ENCODE data around the gene METTL24.

The METTL24 gene

DNA sequence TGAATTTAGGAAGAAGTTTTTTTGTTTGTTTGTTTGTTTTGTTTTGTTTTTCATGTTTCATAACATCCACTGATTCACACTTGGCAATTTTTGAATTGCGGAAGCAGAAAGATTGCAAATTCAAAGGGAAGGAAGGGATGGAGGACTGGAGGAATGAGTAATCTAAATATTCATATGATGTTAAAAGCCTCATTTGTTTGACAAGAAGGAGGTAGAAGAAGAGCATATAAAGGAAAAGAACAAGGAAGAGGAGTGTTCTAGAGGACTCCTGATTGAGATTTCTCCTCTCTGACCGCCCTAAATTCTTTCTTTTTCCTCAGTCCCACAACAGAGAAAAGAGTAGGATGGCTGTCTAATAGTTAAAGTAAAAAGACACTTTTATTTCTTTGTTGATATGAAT is 88.5 kb downstream of the METTL24 start:
- Histone ChIP-seq H3F3A (ENCODE audit: low read depth) (no peaks in the 10 kb centered on the region), H3K9ac (ENCODE audit: low read depth, low read length, poor library complexity, severe bottlenecking) (no peak overlapping the region), H3K4me3 (ENCODE audit: low read length, poor library complexity, severe bottlenecking) (no peak overlapping the region), H3K79me2 (ENCODE audit: insufficient read depth, low read length) (no peaks in the 10 kb centered on the region), H4K20me1 (ENCODE audit: insufficient read depth, low read length, poor library complexity, severe bottlenecking) (no peaks in the 10 kb centered on the region), H3K36me3 (ENCODE audit: insufficient read depth, low read length) (no peaks in the 10 kb centered on the region), H3K4me1 (ENCODE audit: insufficient read depth, low read length, poor library complexity, severe bottlenecking) (no peaks in the 10 kb centered on the region), H3K27me3 (ENCODE audit: insufficient read depth, low read length, poor library complexity, severe bottlenecking) (no peaks in the 10 kb centered on the region), H3K4me2 (ENCODE audit: low read depth, low read length, poor library complexity, severe bottlenecking) (no peak overlapping the region), H2AFZ (ENCODE audit: low read length) (no peak overlapping the region), H3K9me3 (ENCODE audit: insufficient read depth, low read depth, low read length) (no peaks in the 10 kb centered on the region), H3K9me2 (replicated peaks; ENCODE audit: low read depth, low read length) (no peaks in the 10 kb centered on the region)
- TF ChIP-seq, protein P1, sequence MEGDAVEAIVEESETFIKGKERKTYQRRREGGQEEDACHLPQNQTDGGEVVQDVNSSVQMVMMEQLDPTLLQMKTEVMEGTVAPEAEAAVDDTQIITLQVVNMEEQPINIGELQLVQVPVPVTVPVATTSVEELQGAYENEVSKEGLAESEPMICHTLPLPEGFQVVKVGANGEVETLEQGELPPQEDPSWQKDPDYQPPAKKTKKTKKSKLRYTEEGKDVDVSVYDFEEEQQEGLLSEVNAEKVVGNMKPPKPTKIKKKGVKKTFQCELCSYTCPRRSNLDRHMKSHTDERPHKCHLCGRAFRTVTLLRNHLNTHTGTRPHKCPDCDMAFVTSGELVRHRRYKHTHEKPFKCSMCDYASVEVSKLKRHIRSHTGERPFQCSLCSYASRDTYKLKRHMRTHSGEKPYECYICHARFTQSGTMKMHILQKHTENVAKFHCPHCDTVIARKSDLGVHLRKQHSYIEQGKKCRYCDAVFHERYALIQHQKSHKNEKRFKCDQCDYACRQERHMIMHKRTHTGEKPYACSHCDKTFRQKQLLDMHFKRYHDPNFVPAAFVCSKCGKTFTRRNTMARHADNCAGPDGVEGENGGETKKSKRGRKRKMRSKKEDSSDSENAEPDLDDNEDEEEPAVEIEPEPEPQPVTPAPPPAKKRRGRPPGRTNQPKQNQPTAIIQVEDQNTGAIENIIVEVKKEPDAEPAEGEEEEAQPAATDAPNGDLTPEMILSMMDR (conservative IDR thresholded peaks at IDR 0.05; ENCODE audit: low read length) = no peak
- TF ChIP-seq EZH2phosphoT487 (IDR thresholded peaks at IDR 0.05; ENCODE audit: borderline replicate concordance) = no peak

DNA sequence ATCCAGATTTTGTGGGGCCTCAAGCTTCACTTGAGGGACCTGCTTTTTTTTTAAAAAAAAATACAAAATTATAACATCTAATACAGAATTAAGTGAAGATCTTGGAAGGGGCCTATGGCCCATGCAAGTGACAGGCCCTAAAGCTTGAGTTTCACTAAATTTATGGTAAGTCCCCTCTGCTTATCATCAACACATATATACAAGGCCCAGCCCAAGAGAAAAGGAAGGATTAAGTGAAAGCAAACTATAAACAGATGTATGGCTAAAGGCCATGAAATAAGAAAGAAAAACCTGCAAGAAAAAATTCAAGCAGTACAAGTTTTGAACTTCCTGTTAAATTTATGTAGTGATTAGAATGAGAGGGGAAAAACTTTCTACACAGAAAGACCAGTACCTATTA is 91.2 kb downstream of the METTL24 start:
- no peaks in the 10 kb centered on the region for H3F3A ChIP-seq (ENCODE audit: low read depth)
- no peaks in the 10 kb centered on the region for H3K79me2 ChIP-seq (ENCODE audit: insufficient read depth, low read length)
- H3K4me2 ChIP-seq (ENCODE audit: low read depth, low read length, poor library complexity, severe bottlenecking) = no peak overlapping the region
- H3K27me3 ChIP-seq (ENCODE audit: insufficient read depth, low read length, poor library complexity, severe bottlenecking) = no peaks in the 10 kb centered on the region
- no peaks in the 10 kb centered on the region for H4K20me1 ChIP-seq (ENCODE audit: insufficient read depth, low read length, poor library complexity, severe bottlenecking)
- no peaks in the 10 kb centered on the region for H3K9me2 ChIP-seq (replicated peaks; ENCODE audit: low read depth, low read length)
- no peaks in the 10 kb centered on the region for H3K9me3 ChIP-seq (ENCODE audit: insufficient read depth, low read depth, low read length)
- H3K36me3 ChIP-seq (ENCODE audit: insufficient read depth, low read length) = no peaks in the 10 kb centered on the region
- no peaks in the 10 kb centered on the region for H3K4me1 ChIP-seq (ENCODE audit: insufficient read depth, low read length, poor library complexity, severe bottlenecking)
- TF ChIP-seq EZH2phosphoT487 (IDR thresholded peaks at IDR 0.05; ENCODE audit: borderline replicate concordance) = no peak
- TF ChIP-seq, protein P1 (conservative IDR thresholded peaks at IDR 0.05; ENCODE audit: low read length) = no peak
- H3K9ac ChIP-seq (ENCODE audit: low read depth, low read length, poor library complexity, severe bottlenecking) = no peak overlapping the region
- no peak overlapping the region for H3K4me3 ChIP-seq (ENCODE audit: low read length, poor library complexity, severe bottlenecking)
- H2AFZ ChIP-seq (ENCODE audit: low read length) = no peak overlapping the region

DNA sequence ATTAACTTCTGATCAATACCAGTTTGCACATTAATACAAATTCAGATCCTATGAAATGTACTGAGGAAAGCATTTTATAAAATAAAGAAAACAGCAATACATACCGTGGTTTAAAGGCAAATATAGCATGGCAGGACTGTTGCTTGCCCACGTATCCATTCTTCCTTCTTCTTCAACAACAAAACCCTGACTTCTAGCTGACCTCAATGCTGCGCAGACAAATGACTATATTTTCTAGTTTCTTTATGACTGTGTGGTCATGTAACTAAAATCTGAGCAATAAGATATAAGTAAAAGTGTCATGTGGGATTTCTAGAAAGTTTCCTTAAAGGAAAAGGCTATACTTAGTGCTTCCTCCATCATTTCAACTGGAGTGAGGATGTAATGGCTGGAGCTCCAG is 92.9 kb downstream of the METTL24 start:
- Histone ChIP-seq H3K4me1 (ENCODE audit: insufficient read depth, low read length, poor library complexity, severe bottlenecking) (no peaks in the 10 kb centered on the region), H3K9ac (ENCODE audit: low read depth, low read length, poor library complexity, severe bottlenecking) (no peak overlapping the region), H3K9me2 (replicated peaks; ENCODE audit: low read depth, low read length) (no peaks in the 10 kb centered on the region), H3K9me3 (ENCODE audit: insufficient read depth, low read depth, low read length) (no peaks in the 10 kb centered on the region), H3K4me3 (ENCODE audit: low read length, poor library complexity, severe bottlenecking) (no peak overlapping the region), H4K20me1 (ENCODE audit: insufficient read depth, low read length, poor library complexity, severe bottlenecking) (no peaks in the 10 kb centered on the region), H3K27me3 (ENCODE audit: insufficient read depth, low read length, poor library complexity, severe bottlenecking) (no peaks in the 10 kb centered on the region), H3K4me2 (ENCODE audit: low read depth, low read length, poor library complexity, severe bottlenecking) (no peak overlapping the region), H3F3A (ENCODE audit: low read depth) (no peaks in the 10 kb centered on the region), H2AFZ (ENCODE audit: low read length) (no peak overlapping the region), H3K79me2 (ENCODE audit: insufficient read depth, low read length) (no peaks in the 10 kb centered on the region), H3K36me3 (ENCODE audit: insufficient read depth, low read length) (no peaks in the 10 kb centered on the region)
- TF ChIP-seq EZH2phosphoT487 (IDR thresholded peaks at IDR 0.05; ENCODE audit: borderline replicate concordance) = no peak
- TF ChIP-seq, protein P1 (conservative IDR thresholded peaks at IDR 0.05; ENCODE audit: low read length) = no peak
